Activated naive CD4-positive, alpha-beta T cell treated with anti-CD3 and anti-CD28 coated beads, Interleukin-2, amount 10 ng/mL, durations not matched to agents 5 hours and 36 hours (primary cell): Measurements from ENCODE around the gene NCKIPSD. TPM values are rescaled to one million over a fixed set of nuclear protein-coding genes. Genes with fewer than 3 reads are reported as not detected.

Experiments used
- microRNA-seq: library from miRNA; unstranded; fragments of <30 nt; microRNA quantifications from one replicate; pipeline ENCODE4 v1.2.0, GENCODE V29; 2022; ENCODE audit warnings: borderline microRNAs expressed, borderline replicate concordance
- total RNA-seq, 2 experiments: library from RNA; stranded (reverse); gene quantifications; one replicate each; pipeline ENCODE4 v1.2.3, GENCODE V29; 2021

The NCKIPSD gene
- 10 to 100 TPM; 37.3 to 42.7 TPM for total RNA-seq

DNA sequence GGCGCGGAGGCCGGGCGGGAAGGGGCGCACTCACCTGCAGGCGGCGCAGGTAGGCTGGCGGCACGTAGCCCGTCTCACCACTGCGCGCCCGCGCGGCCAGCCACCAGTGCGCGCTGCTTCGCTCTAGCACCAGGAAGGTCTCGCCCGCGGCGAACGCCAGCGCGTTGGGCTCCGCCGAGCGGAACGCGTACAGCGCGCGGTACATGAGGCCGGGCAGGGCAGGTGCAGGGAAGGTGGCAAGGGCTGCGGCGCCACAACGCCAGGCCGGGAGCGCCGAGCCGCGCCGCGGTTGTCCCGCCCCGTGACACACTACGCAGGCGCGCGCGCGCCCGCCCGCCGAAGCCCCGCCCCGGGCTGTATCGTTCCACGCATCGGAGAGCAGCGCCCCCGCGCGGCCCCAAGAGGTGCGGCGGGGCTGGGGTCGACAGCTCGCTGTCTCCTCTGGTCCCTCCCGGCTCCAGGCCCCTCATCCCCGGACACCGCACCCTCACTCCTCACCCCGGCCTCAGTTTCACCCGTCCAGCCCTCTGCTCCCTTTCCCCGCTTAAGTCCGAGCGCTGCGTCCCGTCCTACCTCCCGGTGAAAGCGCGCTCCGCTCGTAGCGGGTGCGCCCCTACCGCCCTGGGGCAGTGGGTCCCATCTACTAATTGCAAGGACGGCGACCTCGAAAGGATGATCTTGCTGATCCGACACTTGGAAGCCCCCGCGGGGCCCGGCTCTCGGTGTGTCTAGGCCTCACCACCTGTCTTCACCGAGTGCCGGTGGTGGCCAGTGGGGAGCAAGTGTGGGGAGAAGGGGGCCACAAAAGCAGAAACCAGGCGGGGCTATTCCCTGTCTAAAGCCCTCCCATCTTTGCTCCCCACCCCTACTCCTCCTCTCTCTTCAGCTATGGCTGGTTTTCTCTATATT is at the start of gene NCKIPSD:
NCKIPSD (minus strand) TSS at position 313 of the 909 bp plus-strand sequence; CDS start at position 205, 108 bp downstream.

DNA sequence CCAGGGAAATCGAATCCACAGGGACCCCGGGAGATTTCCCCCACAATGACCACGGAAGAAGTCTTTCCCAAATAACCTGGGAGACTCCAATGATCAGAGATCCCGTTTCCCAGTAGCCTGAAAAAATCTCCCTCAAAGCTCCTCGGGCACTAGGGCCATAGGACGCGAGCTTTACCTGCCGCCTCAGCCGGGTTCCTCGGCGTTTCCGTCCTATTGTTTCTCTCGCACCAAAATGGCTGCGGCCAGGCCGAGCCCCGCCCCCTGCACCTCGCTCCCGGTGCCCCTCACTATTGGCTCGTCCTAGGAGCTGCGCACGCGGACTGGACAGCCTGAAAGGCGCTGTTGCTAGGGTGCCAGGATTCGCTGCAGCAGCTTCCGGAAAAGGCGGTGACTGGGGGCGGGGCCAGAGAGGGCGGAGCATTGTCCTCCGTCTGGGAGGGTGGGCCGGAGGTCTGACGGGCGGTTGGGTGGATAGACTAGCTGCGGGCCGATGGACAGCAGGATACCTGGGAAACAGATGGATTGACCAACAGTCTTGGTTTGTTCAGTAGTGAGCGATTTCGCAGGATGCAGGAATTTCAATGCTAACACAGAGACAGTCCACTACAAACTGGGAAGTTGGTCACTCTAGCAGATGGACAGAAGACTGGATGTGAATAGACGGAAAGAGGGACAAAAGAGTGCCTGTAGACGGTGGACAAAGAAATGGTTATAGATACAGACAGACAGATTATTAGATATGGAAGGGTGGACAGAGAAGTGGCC is 31.4 kb upstream of the NCKIPSD start, which contains the start of gene IP6K2:
IP6K2 (minus strand) TSS at position 240 of the 765 bp plus-strand sequence. CDS start 21,930 bp downstream, outside the sequence.

DNA sequence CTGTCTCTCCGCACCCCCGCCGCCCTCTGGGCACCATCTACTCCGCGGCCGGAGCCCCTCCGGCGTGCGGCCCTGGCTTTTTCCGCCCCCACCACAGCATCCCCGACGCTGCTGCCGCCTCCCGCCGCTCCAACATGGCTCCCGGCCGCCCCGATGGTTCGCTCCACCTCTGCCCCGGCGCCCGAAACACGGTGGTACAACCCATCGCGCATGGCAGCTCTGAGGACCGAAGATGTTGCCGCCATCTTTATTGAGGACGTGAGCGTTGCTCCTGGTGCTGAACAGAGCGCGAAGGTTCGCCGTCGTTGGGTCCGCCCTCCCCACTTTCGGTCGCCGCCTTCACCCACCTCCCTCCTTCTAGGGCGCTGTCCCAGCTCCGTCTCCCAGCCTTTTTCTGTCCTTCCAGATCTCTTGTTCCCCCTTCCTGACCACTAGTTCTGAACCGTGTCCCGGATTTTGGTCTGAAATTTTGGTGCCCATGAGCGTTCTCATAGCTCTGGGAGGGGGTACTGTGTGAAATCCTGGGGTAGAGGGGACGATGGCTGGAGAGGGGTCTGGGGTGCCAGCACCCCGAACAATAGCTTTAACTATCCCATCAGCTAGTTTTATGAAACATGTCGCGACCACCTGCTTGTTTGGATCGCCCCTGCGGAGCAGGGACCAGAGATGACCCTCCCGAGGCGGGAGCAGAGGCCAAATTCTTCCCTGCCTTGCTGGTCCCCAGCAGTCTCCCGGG is 22.8 kb downstream of the NCKIPSD start, which contains the start of gene CELSR3:
CELSR3 (minus strand) TSS at position 134 of the 736 bp plus-strand sequence. CDS start 252 bp downstream, outside the sequence.

DNA sequence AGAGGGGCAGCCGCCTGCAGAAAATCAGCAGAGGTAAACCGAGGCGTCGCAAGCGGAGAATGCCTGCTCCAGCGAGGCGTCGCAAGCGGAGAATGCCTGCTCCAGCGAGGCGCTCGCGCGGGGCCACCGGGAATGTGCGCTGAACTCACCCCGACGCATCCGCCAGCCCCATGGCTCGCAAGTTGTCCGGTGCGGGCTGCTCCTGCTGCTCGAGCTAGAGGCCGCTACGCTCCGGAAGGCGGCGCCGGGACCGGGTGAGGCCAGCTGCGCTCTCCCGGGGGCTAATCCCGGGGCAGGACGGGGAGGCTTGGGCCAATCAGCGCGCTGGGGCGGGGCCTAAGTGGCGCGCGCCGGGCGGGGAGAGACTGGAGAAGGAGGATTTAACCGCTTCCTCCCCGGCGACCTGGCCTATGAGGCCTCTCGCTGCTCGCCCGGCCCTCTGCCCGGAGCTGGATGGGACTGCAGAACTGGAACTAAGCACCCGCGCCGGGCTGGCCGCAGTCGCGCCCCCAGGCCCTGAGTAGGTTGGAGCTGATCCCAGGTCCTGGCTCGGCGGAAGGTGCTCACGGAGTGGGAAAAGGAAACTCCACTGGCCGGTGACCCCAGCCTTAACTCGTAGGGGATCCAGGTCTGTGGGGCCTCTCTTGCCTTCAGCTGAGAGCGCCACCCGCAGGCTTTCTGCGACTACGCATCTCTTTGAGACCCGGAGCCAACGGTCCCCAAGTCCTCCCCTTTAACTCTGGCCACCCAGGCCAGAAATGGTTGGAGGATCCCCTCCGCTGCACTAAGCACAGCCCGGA is 50.3 kb downstream of the NCKIPSD start, which contains the start of gene SLC26A6:
SLC26A6 (minus strand) TSS at position 240 of the 800 bp plus-strand sequence; CDS start at position 172, 68 bp downstream.

Small RNAs within 50 kb of the gene (microRNA-seq; reads per million reads assigned to microRNA genes)
- gene MIR4793, result not detected

Other genes starting within 250 kb of the NCKIPSD start
- gene CCDC51, start 245.8 kb downstream of the NCKIPSD start, total RNA-seq, result 10 to 100 TPM; 11.7 to 11.8 TPM
- 100 to 1,000 TPM; 293 to 318 TPM for gene TMA7, start 245.7 kb downstream of the NCKIPSD start, total RNA-seq
- gene ATRIP, start 239.2 kb downstream of the NCKIPSD start, total RNA-seq, result 10 to 100 TPM; 13.5 to 14.9 TPM
- gene SHISA5, start 181.7 kb downstream of the NCKIPSD start, total RNA-seq, result 100 to 1,000 TPM; 142 to 151 TPM
- gene PFKFB4, start 129.1 kb downstream of the NCKIPSD start, total RNA-seq, result 10 to 100 TPM; 33.7 to 38.4 TPM
- not detected for gene UCN2, start 122.1 kb downstream of the NCKIPSD start, total RNA-seq
- gene COL7A1, start 90.6 kb downstream of the NCKIPSD start, total RNA-seq, result under 1 TPM; 0.17 to 0.60 TPM
- 100 to 1,000 TPM; 117 to 140 TPM for gene UQCRC1, start 76.3 kb downstream of the NCKIPSD start, total RNA-seq
- under 1 TPM in 1 of 2 experiments, not detected in 1; 0.55 TPM for gene TMEM89, start 64.1 kb downstream of the NCKIPSD start, total RNA-seq
- gene SLC26A6, start 50.5 kb downstream of the NCKIPSD start, total RNA-seq, result 10 to 100 TPM; 40.6 to 49.0 TPM
- gene CELSR3, start 23.0 kb downstream of the NCKIPSD start, total RNA-seq, result 1 to 10 TPM; 7.3 to 8.1 TPM
- gene IP6K2, start 31.3 kb upstream of the NCKIPSD start, total RNA-seq, result 10 to 100 TPM; 53.2 to 53.8 TPM
- gene PRKAR2A, start 162.0 kb upstream of the NCKIPSD start, total RNA-seq, result 10 to 100 TPM; 30.6 to 32.6 TPM
- 10 to 100 TPM; 30.1 to 32.2 TPM for gene SLC25A20, start 213.0 kb upstream of the NCKIPSD start, total RNA-seq
- 100 to 1,000 TPM in 1 of 2 experiments, 10 to 100 TPM in 1; 91.5 to 104 TPM for gene ARIH2, start 232.9 kb upstream of the NCKIPSD start, total RNA-seq